ENCODE data around the gene RNF150. TPM values are rescaled to one million over a fixed set of nuclear protein-coding genes. Genes with fewer than 3 reads are reported as not detected.

Gene RNF150
- total and polyA plus RNA-seq, 2 of the 8 experiments (the other 6 are each of a cell fraction or from before 2014, with no cell fraction given), result 3.4 to 4.8 TPM

DNA sequence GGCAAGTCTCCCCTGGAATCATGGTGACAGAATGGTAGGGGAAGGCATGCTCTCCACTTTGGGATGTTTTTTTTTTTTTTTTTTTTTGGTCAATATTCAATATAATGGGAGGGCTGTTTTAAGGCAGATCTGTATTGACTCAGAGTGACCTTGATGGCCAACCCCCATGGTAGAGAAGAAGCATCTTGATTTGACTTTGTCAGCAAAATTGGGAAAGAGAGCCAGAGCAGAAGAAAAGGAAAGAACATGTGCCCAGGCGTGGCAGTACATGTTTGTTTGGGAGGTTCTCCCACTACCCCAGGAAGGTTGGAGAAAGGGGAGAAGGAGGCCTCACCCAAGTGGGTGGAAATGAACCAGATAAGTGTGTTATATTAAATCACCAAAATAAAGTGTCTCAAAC, 314.8 kb downstream of the RNF150 start:
- Histone ChIP-seq H3K4me3 (ENCODE audit: extremely low read depth in 1 of 4, insufficient read depth in 2 of 4, low read depth in 3 of 4, low read length in 4 of 4) (no peak overlapping the region), H3K79me2 (ENCODE audit: control insufficient read depth in 1 of 2, insufficient read depth in 2 of 2, low read length in 2 of 2) (no peaks in the 10 kb centered on the region), H2BK120ac (replicated peaks; ENCODE audit: low read depth, low read length) (no peak overlapping the region), H2AFZ (ENCODE audit: low read length) (no peak overlapping the region), H2BK20ac (ENCODE audit: low read length) (no peak overlapping the region), H3K14ac (ENCODE audit: insufficient read length) (no peak overlapping the region), H4K91ac (replicated peaks; ENCODE audit: insufficient read length, low read length) (no peak overlapping the region), H2AK5ac (ENCODE audit: low read depth, low read length) (no peak overlapping the region), H3K18ac (ENCODE audit: extremely low read depth, low read length) (no peak overlapping the region), H4K20me1 (replicated peaks in 1 of 2; ENCODE audit: control insufficient read depth in 1 of 2, insufficient read depth in 2 of 2, low read length in 2 of 2) (no peaks in the 10 kb centered on the region), H2BK12ac (ENCODE audit: low read depth, low read length) (no peak overlapping the region), H4K5ac (ENCODE audit: insufficient read length, low read depth, low read length) (no peak overlapping the region), H4K8ac (ENCODE audit: extremely low read depth, insufficient read depth, low read length) (no peak overlapping the region), H3K9ac (replicated peaks in 1 of 4; ENCODE audit: extremely low read depth in 1 of 4, low read depth in 3 of 4, low read length in 3 of 4) (no peak overlapping the region), H3K9me3 (ENCODE audit: insufficient read depth in 2 of 2, low read depth in 1 of 2, low read length in 1 of 2) (no peaks in the 10 kb centered on the region), H3K79me1 (ENCODE audit: low read depth, low read length) (no peaks in the 10 kb centered on the region), H3K36me3 (ENCODE audit: control insufficient read depth in 2 of 4, insufficient read depth in 4 of 4, low read length in 3 of 4) (no peaks in the 10 kb centered on the region), H3K27me3 (replicated peaks in 1 of 4; ENCODE audit: control insufficient read depth in 3 of 4, extremely low read depth in 1 of 4, insufficient read depth in 3 of 4, low read length in 3 of 4) (no peaks in the 10 kb centered on the region), H2BK5ac (ENCODE audit: low read depth, low read length) (no peak overlapping the region), H2BK15ac (ENCODE audit: low read length) (no peak overlapping the region), H3K4me2 (ENCODE audit: insufficient read depth in 1 of 2, low read depth in 2 of 2, low read length in 2 of 2) (no peak overlapping the region), H3K4me1 (replicated peaks in 1 of 4; ENCODE audit: control insufficient read depth in 3 of 4, insufficient read depth in 4 of 4, low read length in 3 of 4) (0 out of 7 replicates have a peak, but pooled peaks cover 0 to 2% (median 0%) of the 10 kb centered on the region in 4 experiments), H3K4ac (replicated peaks; ENCODE audit: insufficient read length, low read depth, low read length) (no peak overlapping the region), H3K56ac (replicated peaks; ENCODE audit: insufficient read length, low read depth, low read length) (no peak overlapping the region), H3K27ac (ENCODE audit: low read depth, low read length) (no peak overlapping the region), H3K23me2 (ENCODE audit: low read depth, low read length) (no peaks in the 10 kb centered on the region), H3K23ac (ENCODE audit: insufficient read length) (no peak overlapping the region)
- WGBS, 2 experiments (ENCODE audit: extremely low coverage in 1 of 2, insufficient coverage in 1 of 2, insufficient read length in 1 of 2, insufficient replicate concordance in 2 of 2, low coverage in 1 of 2, low lambda C conversion rate in 2 of 2, missing lambda C conversion rate in 1 of 2), result 91% methylated on average over 1 of the region's 1 CpG; no CpG with 5 or more reads in 1 of the 2 experiments
- ChIA-PET POLR2A (ENCODE audit: partially characterized antibody) (no interaction called here), CTCF (ENCODE audit: partially characterized antibody) (interaction anchor here (1.0 to 1.5 kb wide), 2 partner anchors 33 to 176 kb away, joined by 3 to 5 read pairs; no protein-coding TSS in a partner anchor)
- FAIRE-seq (no peak), DNase-seq (ENCODE audit: low read depth in 1 of 2, low spot score in 2 of 2) (no peak)
- TF ChIP-seq TAF7 (optimal IDR thresholded peaks at IDR 0.05; ENCODE audit: borderline replicate concordance, low read depth, low read length) (no peak), BCL11A (IDR thresholded peaks at IDR 0.05; ENCODE audit: low read depth in 2 of 2, low read length in 2 of 2) (no peak), MAFK (IDR thresholded peaks at IDR 0.05; ENCODE audit: low read depth, low read length) (no peak), CREB1 (IDR thresholded peaks at IDR 0.05) (no peak), EZH2 (IDR thresholded peaks at IDR 0.05; ENCODE audit: low read depth, low read length, severe bottlenecking) (no peak), SAP30 (IDR thresholded peaks at IDR 0.05; ENCODE audit: insufficient read depth, insufficient replicate concordance, low read length) (no peak), RXRA (IDR thresholded peaks at IDR 0.05; ENCODE audit: insufficient read depth, low read depth, low read length) (no peak), CTBP2 (IDR thresholded peaks at IDR 0.05; ENCODE audit: borderline replicate concordance, insufficient read depth, insufficient read length, low read length) (no peak), GTF2F1 (IDR thresholded peaks at IDR 0.05; ENCODE audit: borderline replicate concordance, low read depth, low read length) (no peak), SP4 (IDR thresholded peaks at IDR 0.05; ENCODE audit: low read length) (no peak), SP2 (IDR thresholded peaks at IDR 0.05; ENCODE audit: low read length) (no peak)
- TF ChIP-seq, protein P1, sequence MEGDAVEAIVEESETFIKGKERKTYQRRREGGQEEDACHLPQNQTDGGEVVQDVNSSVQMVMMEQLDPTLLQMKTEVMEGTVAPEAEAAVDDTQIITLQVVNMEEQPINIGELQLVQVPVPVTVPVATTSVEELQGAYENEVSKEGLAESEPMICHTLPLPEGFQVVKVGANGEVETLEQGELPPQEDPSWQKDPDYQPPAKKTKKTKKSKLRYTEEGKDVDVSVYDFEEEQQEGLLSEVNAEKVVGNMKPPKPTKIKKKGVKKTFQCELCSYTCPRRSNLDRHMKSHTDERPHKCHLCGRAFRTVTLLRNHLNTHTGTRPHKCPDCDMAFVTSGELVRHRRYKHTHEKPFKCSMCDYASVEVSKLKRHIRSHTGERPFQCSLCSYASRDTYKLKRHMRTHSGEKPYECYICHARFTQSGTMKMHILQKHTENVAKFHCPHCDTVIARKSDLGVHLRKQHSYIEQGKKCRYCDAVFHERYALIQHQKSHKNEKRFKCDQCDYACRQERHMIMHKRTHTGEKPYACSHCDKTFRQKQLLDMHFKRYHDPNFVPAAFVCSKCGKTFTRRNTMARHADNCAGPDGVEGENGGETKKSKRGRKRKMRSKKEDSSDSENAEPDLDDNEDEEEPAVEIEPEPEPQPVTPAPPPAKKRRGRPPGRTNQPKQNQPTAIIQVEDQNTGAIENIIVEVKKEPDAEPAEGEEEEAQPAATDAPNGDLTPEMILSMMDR (IDR thresholded peaks at IDR 0.05; ENCODE audit: control extremely low read depth in 1 of 3, insufficient read depth in 1 of 3, low read depth in 1 of 3, low read length in 3 of 3), result no peak

Measured in H1 (cell line).